ENCODE measurements around the gene ADI1.

The ADI1 gene

DNA sequence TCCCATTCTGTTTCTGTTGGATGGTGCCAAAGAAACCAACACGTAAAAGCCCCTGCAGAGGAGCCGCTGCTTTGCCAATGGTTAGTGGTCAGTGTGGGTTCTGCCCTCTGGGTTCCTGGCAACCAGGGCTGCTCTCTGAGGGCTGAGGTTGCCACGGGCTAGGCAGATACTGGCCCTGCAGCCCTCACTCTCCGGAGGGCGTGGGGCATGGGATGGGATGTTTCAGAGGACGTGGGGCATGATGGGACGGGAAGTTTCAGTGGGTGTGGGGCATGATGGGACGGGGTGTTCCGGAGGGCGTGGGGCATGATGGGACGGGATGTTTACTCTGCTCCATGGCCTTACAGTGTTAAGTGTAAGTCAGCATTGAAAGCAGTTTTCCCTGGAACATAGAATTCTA, 34.2 kb downstream of the ADI1 start:
- Histone ChIP-seq H3K36me3 (ENCODE audit: insufficient read depth, low read length) (no peaks in the 10 kb centered on the region), H3K9me3 (ENCODE audit: low read length) (no peaks in the 10 kb centered on the region), H2AFZ (ENCODE audit: low read length) (no peak overlapping the region), H3K27me3 (ENCODE audit: insufficient read depth, low read length) (no peaks in the 10 kb centered on the region), H3K79me2 (ENCODE audit: insufficient read depth, low read length) (no peaks in the 10 kb centered on the region), H3K4me2 (ENCODE audit: low read length) (no peak overlapping the region), H3K27ac (ENCODE audit: low read depth, low read length, poor library complexity, severe bottlenecking) (no peak overlapping the region), H3K4me1 (ENCODE audit: insufficient read depth, low read length, severe bottlenecking) (peaks cover 43% of the 10 kb centered on the region), H4K20me1 (ENCODE audit: insufficient read depth, low read length) (no peaks in the 10 kb centered on the region), H3K9ac (ENCODE audit: low read length) (no peak overlapping the region), H3K9me2 (ENCODE audit: low read depth, low read length) (no peaks in the 10 kb centered on the region), H3K4me3 (ENCODE audit: low read depth, low read length, poor library complexity, severe bottlenecking) (no peak overlapping the region), H3F3A (ENCODE audit: insufficient read depth, low read length) (no peaks in the 10 kb centered on the region)
- TF ChIP-seq, protein P1, sequence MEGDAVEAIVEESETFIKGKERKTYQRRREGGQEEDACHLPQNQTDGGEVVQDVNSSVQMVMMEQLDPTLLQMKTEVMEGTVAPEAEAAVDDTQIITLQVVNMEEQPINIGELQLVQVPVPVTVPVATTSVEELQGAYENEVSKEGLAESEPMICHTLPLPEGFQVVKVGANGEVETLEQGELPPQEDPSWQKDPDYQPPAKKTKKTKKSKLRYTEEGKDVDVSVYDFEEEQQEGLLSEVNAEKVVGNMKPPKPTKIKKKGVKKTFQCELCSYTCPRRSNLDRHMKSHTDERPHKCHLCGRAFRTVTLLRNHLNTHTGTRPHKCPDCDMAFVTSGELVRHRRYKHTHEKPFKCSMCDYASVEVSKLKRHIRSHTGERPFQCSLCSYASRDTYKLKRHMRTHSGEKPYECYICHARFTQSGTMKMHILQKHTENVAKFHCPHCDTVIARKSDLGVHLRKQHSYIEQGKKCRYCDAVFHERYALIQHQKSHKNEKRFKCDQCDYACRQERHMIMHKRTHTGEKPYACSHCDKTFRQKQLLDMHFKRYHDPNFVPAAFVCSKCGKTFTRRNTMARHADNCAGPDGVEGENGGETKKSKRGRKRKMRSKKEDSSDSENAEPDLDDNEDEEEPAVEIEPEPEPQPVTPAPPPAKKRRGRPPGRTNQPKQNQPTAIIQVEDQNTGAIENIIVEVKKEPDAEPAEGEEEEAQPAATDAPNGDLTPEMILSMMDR (IDR thresholded peaks at IDR 0.05; ENCODE audit: low read length), result no peak
- TF ChIP-seq EZH2 (IDR thresholded peaks at IDR 0.05; ENCODE audit: borderline replicate concordance, low read length), result no peak

DNA sequence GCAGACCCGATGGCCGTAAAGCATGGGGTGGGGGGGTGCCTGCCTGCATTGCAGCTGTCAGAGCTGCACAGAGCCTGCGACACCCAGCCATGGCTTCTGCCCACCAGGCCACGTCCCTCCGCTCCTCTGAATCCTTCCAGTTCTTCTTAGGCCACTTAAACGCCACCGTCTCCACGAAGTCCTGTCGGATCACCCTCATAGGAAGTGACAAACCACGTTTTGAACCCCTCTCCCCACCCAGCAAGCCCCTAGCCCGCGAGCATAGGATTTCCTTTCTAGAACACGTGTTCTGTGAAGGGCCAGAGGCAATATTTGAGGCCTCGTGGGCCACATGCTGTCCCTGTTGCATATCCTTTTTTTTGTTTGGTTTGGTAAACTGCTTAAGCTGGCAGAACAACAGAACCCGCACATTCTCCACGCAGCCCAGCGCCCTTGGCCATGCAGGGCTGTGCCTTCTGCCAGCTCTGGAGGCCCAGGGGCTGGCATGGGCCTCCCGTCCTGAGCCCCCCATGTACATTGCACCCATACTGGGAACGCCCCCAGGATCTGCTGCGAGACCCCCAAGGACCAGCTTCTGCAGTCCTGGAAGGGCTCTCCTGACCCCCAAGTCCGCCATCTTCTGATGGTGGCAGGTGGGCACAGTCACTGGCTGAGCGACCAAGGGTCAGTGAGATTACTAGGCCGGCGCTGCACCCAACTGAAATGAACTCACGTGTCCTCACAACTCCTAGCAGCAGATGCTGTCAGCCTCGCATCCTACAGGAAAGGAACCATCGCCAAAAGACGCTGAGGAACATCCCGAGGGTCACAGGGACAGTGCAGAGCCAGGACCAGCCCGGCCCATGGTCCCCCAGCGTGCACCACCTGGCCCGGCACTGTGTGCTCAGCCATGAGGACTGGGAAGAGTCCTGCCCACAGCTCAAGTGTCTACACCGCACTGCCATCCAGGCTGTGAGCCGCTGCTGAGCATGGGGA, 35.1 kb downstream of the ADI1 start:
- Histone ChIP-seq H2AFZ (ENCODE audit: low read length) (no peak overlapping the region), H3K79me2 (ENCODE audit: insufficient read depth, low read length) (no peaks in the 10 kb centered on the region), H3K9me3 (ENCODE audit: low read length) (no peaks in the 10 kb centered on the region), H3K27ac (ENCODE audit: low read depth, low read length, poor library complexity, severe bottlenecking) (no peak overlapping the region), H3K9ac (ENCODE audit: low read length) (no peak overlapping the region), H3K4me2 (ENCODE audit: low read length) (no peak overlapping the region), H3K4me3 (ENCODE audit: low read depth, low read length, poor library complexity, severe bottlenecking) (no peak overlapping the region), H3F3A (ENCODE audit: insufficient read depth, low read length) (no peaks in the 10 kb centered on the region), H3K4me1 (ENCODE audit: insufficient read depth, low read length, severe bottlenecking) (peaks cover 43% of the 10 kb centered on the region), H3K9me2 (ENCODE audit: low read depth, low read length) (no peaks in the 10 kb centered on the region), H3K36me3 (ENCODE audit: insufficient read depth, low read length) (peaks cover 7% of the 10 kb centered on the region), H3K27me3 (ENCODE audit: insufficient read depth, low read length) (no peaks in the 10 kb centered on the region), H4K20me1 (ENCODE audit: insufficient read depth, low read length) (no peaks in the 10 kb centered on the region)
- TF ChIP-seq, protein P1 (IDR thresholded peaks at IDR 0.05; ENCODE audit: low read length), result no peak
- TF ChIP-seq EZH2 (IDR thresholded peaks at IDR 0.05; ENCODE audit: borderline replicate concordance, low read length), result no peak

DNA sequence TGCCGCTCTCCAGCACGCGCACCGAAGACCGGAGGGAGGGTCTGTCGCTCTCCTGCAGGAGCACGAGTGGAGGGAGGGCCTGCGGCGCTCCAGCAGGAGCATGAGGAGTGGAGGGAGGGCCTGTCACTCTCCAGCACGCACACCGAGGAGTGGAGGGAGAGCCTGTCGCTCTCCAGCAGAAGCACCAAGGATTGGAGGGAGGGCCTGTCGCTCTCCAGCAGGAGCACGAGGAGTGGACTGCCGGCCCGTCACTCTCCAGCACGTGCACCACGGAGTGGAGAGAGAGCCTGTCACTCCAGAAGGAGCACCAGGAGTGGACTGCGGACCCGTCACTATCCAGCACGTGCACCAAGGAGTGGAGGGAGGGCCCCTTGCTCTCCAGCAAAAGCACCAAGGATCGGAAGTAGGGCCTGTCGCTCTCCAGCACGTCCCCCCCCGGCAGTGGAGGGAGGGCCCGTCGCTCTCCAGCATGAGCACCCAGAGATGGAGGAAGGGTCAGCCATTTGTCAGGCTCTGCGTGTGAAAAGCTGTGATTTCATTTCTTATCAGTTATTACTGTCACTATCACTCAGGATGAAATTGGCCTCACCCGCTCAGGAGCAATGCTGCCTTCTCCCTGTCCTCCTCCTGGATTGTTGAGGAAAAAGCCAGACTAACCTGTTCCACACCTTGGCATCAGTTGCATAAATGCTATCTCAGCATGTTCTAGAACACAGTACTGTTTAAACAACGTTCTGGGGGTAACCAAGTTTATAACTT, 35.9 kb downstream of the ADI1 start:
- Histone ChIP-seq H3K79me2 (ENCODE audit: insufficient read depth, low read length) (no peaks in the 10 kb centered on the region), H3K36me3 (ENCODE audit: insufficient read depth, low read length) (peaks cover 14% of the 10 kb centered on the region), H3K4me1 (ENCODE audit: insufficient read depth, low read length, severe bottlenecking) (peaks cover 35% of the 10 kb centered on the region), H2AFZ (ENCODE audit: low read length) (no peak overlapping the region), H3K27ac (ENCODE audit: low read depth, low read length, poor library complexity, severe bottlenecking) (no peak overlapping the region), H3K27me3 (ENCODE audit: insufficient read depth, low read length) (no peaks in the 10 kb centered on the region), H3K4me2 (ENCODE audit: low read length) (no peak overlapping the region), H3K9ac (ENCODE audit: low read length) (no peak overlapping the region), H3K4me3 (ENCODE audit: low read depth, low read length, poor library complexity, severe bottlenecking) (no peak overlapping the region), H3F3A (ENCODE audit: insufficient read depth, low read length) (no peaks in the 10 kb centered on the region), H4K20me1 (ENCODE audit: insufficient read depth, low read length) (no peaks in the 10 kb centered on the region), H3K9me2 (ENCODE audit: low read depth, low read length) (no peaks in the 10 kb centered on the region), H3K9me3 (ENCODE audit: low read length) (no peaks in the 10 kb centered on the region)
- TF ChIP-seq, protein P1 (IDR thresholded peaks at IDR 0.05; ENCODE audit: low read length), result no peak
- TF ChIP-seq EZH2 (IDR thresholded peaks at IDR 0.05; ENCODE audit: borderline replicate concordance, low read length), result no peak
